Measurements from ENCODE around the gene SACS. TPM values are rescaled to one million over a fixed set of nuclear protein-coding genes. Genes with fewer than 3 reads are reported as not detected.
A peak's percentile ranks its signal among the peaks of the same experiment; 100 is the strongest.

The SACS gene
- total RNA-seq, 1 donor from 2014 or later = 87.9 TPM

- H3K4me1 Mint-ChIP-seq (ENCODE audit: low read depth) = peaks cover 24% of the 10 kb centered on the region
- no peak for TF ChIP-seq CTCF (IDR thresholded peaks at IDR 0.05)
- peaks cover 36% of the 10 kb centered on the region for H3K36me3 Mint-ChIP-seq (ENCODE audit: low read depth)
- no peak overlapping the region for H3K4me3 Mint-ChIP-seq (ENCODE audit: unreplicated experiment)
- H3K27ac Mint-ChIP-seq (ENCODE audit: unreplicated experiment) = no peak overlapping the region
- no peaks in the 10 kb centered on the region for H3K27me3 Mint-ChIP-seq (ENCODE audit: low read depth)
- DNase-seq (ENCODE audit: low spot score) = no peak
- H3K9me3 Mint-ChIP-seq (ENCODE audit: low read depth) = no peaks in the 10 kb centered on the region
Measured at GRCh38 chr13:23356368-23356767, 77.1 kb downstream of the SACS start.

DNA sequence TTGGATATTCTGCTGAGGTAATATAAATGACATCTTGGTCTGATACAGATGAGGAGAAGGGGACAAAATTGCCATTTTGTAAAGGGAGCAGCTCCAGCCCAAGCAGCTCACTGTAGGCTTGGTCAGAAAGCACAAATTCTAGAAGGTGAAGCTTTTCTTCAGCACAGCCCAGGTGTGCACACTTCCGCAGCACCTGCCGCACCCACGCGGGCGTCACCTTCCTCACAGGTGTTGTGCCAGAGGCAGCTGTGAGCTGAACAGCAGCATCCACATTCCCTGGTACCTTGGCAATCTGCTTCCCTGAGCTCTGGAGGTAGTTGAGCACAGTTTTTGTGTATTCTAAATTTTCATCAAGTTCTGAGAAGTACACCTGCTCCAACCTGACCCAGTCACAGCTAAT, 79.0 kb downstream of the SACS start:
- Mint-ChIP-seq H3K4me1 (ENCODE audit: low read depth) (peaks cover 34% of the 10 kb centered on the region), H3K27me3 (ENCODE audit: low read depth) (no peaks in the 10 kb centered on the region), H3K9me3 (ENCODE audit: low read depth) (no peaks in the 10 kb centered on the region), H3K27ac (ENCODE audit: unreplicated experiment) (no peak overlapping the region), H3K4me3 (ENCODE audit: unreplicated experiment) (no peak overlapping the region), H3K36me3 (ENCODE audit: low read depth) (peaks cover 39% of the 10 kb centered on the region)
- no peak for TF ChIP-seq CTCF (IDR thresholded peaks at IDR 0.05)
- no peak for DNase-seq (ENCODE audit: low spot score)

- Mint-ChIP-seq H3K27me3 (ENCODE audit: low read depth) (no peaks in the 10 kb centered on the region), H3K36me3 (ENCODE audit: low read depth) (peaks cover 50% of the 10 kb centered on the region), H3K4me1 (ENCODE audit: low read depth) (peaks cover 53% of the 10 kb centered on the region), H3K27ac (ENCODE audit: unreplicated experiment) (peak overlapping the region; percentile 46), H3K4me3 (ENCODE audit: unreplicated experiment) (no peak overlapping the region), H3K9me3 (ENCODE audit: low read depth) (no peaks in the 10 kb centered on the region)
- no peak for DNase-seq (ENCODE audit: low spot score)
- TF ChIP-seq CTCF (IDR thresholded peaks at IDR 0.05) = no peak
Measured at GRCh38 chr13:23352161-23352560, 81.3 kb downstream of the SACS start.

DNA sequence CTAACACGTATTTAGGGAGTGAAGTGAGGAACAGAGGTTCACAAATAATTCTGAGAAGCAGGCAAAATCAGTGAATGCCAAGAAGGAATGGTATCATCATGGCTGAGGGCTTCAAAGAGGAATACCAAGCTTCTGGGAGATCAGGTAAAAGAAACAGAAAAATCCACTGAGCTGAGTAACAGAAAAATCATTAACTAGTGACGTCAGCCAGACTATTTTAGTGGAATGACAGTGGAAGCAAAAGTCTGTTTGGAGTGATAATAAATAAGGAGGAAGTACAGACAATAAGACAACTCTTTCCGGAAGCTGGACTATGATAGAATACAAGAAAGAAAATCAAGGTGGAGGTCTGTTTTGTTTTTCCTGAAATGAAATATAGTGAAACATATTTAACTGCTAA, 83.5 kb downstream of the SACS start:
- TF ChIP-seq CTCF (IDR thresholded peaks at IDR 0.05) = no peak
- Mint-ChIP-seq H3K27me3 (ENCODE audit: low read depth) (no peaks in the 10 kb centered on the region), H3K4me3 (ENCODE audit: unreplicated experiment) (no peak overlapping the region), H3K36me3 (ENCODE audit: low read depth) (peaks cover 50% of the 10 kb centered on the region), H3K9me3 (ENCODE audit: low read depth) (no peaks in the 10 kb centered on the region), H3K27ac (ENCODE audit: unreplicated experiment) (peak overlapping the region; percentile 77), H3K4me1 (ENCODE audit: low read depth) (peaks cover 57% of the 10 kb centered on the region)
- no peak for DNase-seq (ENCODE audit: low spot score)

- peak overlapping the region; percentile 77 for H3K27ac Mint-ChIP-seq (ENCODE audit: unreplicated experiment)
- peaks cover 46% of the 10 kb centered on the region for H3K36me3 Mint-ChIP-seq (ENCODE audit: low read depth)
- no peaks in the 10 kb centered on the region for H3K27me3 Mint-ChIP-seq (ENCODE audit: low read depth)
- DNase-seq (ENCODE audit: low spot score) = no peak
- TF ChIP-seq CTCF (IDR thresholded peaks at IDR 0.05) = no peak
- no peaks in the 10 kb centered on the region for H3K9me3 Mint-ChIP-seq (ENCODE audit: low read depth)
- H3K4me1 Mint-ChIP-seq (ENCODE audit: low read depth) = peaks cover 64% of the 10 kb centered on the region
- no peak overlapping the region for H3K4me3 Mint-ChIP-seq (ENCODE audit: unreplicated experiment)
Measured at GRCh38 chr13:23349161-23349897, 84.2 kb downstream of the SACS start.

All from chondrocyte (in vitro differentiated cells).